GM19397 (cell line): ENCODE measurements around the gene ACOXL.

Experiments used
- ATAC-seq: cut with Tn5 transposase; IDR thresholded peaks from one replicate; pipeline ENCODE4 v1.9.1; 2021; ENCODE audit warnings: mild to moderate bottlenecking, moderate library complexity; ENCODE audit not compliant: unreplicated experiment

ACOXL gene

DNA sequence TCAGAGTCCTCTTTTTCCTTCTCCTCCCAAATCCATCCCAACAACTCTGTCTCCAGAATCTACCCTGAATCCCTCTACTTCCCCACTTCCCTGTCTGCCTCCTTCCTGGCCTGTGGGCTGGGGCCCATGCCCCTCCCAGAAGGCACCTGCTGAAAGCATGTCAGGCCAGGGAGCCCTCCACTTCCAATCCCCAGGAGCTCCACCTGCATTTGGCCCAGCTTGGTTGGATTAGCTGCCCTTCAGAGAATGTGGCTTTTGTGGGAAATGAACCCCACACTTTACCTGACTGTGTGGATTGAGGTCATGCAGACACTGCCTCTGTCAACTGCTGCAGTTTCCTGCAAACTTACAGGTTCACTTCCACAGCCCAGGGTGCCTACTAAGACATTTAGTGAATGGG is 58.5 kb downstream of the ACOXL start:
- ATAC-seq: no peak

DNA sequence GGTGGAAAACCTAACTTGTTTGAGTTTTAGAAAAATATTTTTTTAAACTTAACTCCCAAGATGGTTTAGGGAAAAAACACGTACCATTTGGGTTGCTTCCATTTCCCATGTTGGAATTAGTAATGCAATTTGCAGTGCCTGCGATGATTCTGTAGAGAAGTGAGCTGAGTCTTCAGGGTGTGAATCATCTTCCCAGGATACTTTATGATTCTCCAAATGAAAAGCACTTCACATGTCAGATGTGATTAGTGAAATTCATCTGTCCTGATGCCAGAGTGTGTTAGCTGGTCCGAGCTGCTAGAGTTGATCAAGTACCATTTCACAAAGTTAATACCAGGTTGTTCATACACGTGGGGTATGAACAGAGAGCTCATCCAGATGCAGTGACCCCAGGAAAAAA is 59.1 kb downstream of the ACOXL start:
- ATAC-seq: no peak

DNA sequence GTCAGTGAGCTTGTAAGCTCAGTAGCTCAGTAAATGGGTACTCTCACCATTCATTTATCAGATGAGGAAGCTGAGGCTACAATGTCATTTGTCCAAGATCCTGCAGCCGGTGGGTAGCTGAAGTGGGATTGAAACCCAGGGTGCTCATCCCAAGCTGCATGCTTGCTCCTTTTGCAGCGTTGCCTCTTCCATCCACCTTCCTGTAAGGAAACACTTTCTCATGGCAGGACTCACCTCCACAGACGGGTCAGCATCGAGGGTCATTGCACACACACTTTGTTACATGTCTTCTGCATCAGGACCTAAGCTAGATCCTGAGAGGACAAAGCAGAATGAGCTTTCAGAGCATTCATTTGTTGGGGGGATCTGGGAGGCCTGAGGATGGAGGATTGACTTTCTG is 60.7 kb downstream of the ACOXL start:
- ATAC-seq: no peak

DNA sequence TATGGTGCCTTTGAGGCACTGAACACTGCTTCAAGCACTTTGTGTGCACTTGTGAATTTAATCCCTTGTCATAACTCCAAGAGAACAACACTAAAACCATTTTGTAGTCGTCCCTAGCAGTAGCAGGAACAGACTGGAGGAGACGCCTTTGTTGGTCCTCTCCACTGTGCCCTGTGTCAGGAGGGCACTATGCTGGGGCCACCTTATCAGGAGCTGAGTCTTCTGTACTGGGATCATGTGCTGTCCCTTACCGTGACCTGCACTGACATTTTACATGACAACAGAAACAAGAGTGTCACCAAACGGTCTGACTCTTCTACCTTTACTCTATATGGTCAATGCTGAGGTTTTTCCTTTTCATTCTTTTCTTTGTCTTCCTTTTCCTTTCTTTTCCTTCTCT is 62.0 kb downstream of the ACOXL start:
- no peak for ATAC-seq

DNA sequence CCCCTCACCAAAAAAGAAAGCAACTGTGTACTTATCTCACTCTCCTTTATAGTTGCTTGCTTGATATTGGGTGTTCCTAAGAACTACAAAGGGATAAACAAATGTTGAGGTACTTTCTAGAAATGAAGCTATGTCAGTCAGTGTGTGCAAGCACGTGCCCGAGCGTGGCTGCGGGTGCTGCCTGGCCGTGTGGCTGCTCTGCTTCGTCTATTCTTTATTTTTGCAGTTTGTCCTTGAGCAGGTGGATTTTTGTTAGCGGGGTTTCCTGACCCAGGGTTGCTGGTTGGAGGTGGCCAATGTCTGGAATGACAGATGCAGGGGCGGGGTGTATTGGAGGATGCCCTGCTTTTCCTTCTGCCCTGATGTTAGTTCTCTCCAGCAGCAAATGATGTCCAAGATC is 62.6 kb downstream of the ACOXL start:
- ATAC-seq: no peak

DNA sequence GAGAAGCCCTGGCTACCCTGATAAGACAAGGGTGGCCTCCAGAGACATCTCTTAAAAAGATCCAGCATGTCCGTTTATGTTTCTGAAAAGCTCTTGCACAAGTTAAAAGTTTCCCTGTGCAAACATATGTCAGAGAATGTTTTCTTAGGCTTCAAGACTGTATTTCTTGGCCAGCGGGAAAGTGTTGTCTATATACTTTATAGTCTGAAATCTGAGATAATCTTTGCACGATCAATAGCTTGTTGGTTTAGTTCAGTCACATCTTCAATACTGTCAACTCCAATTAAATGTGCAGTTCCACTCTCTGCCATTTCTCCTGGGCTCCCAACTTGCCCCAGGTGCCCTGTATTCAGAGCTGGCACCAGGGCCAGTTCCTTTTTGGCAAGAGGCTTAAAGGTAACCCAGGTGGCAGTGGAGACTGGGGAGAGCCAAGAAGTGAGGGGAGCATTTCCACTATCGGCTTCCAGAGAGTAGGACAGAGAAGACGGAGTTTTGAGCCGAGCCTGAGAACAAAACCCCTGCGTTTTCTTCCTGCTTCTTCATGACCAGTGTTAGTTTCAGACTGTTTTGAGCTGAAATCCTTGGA is 64.4 kb downstream of the ACOXL start:
- no peak for ATAC-seq

DNA sequence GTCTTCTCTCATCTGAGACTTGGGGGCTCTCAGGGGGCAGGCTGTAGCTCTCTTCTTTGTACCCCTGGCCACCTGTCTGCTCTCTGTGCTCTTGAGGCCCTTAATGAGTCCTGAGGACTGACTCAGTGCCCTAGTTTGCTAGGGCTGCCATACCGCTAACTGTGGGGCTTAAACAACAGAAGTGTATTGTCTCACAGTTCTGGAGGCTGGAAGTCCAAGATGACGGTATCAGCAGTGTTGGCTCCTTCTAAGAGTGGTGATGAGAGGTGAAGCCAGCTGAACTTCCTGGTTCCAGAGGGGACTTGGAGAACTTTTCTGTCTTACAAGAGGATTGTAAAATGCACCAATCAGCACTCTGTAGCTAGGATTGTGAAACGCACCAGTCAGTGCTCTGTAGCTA is 67.0 kb downstream of the ACOXL start:
- ATAC-seq: no peak

DNA sequence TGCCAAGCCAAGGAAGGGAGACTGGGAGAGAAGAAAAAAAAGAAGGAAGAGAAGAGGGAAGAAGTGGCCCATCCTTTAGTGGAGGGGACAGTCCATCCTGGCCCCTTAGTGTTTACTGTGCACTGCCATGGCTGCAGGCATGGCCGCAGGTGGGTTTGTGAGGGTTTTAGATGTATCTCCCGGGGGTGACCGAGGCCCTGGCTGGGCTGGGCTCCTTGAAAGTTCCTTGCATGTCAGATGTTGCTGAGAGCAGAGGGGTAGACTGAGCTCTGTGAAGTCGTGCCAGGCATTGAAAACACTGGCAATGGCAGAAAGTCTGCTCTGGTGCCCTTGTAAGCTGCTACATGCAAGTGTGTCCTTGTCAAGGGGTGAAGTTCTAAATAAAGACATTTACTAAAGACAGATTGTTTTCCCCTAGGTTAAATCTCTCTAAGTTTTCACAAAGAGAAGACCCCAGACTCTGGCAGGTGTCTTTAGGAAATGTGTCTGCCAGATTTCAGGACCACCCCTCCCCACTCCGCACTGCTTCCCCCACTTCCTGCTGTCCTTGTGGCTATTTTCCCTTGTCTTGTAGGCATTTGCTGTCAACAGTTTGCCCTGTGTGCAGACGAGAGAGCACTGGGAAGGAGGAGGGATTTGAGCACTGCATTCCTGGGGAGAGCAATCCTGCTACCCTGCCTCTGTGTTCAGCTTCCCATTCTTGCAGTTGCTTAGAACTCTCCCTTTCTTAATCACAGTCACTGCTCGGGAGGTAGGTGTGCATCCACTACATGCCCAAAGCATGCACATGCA is 68.4 kb downstream of the ACOXL start:
- ATAC-seq: no peak

DNA sequence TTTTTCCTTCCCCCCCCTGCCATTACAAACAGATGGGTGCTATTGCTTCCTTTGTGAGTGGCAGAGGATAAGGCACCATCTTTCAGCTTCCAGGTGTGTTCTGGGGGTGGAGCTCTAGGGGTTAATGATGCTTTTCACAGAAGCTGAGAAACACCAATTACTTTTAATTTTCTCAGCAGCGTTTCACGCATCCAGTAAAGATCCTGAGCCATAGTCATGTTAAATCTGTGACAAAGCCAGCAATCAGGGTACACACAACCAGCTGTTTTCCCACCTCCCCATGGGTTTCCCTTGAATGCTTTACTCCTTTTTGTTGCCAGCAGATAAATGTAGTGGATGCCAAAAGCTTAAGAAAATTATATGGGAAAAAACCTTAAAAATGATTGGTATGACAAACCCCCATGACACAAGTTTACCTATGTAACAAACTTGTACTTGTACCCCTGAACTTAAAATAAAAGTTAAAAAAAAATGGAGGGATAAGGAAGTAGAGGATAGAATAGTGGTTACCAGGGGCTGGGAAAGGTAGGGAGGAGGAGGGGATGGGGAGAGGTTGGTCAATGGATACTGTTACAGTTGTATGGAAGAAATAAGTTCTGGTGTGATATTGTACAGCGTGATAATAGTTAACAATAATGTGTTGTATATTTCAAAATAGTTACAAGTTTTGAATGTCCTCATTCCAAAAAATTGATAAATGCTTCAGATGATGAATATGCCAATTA is 70.0 kb downstream of the ACOXL start:
- no peak for ATAC-seq

DNA sequence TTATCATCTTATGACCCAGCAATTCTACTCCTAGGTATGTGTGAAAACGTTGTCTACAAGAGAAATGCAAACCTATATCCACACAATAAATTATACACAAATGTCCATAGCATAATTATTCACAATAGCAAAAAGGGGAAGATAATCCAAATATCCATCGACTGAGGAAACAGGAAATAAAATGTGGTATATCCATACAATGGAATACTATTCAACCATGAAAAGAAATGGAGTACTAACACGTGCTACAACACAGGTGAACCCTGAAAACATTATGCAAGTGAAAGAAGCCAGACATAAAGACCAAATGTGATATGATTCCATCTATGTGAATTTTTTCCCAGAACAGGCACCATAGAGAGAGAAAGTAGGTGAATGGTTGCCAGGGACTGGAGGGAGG is 72.1 kb downstream of the ACOXL start:
- ATAC-seq: no peak

DNA sequence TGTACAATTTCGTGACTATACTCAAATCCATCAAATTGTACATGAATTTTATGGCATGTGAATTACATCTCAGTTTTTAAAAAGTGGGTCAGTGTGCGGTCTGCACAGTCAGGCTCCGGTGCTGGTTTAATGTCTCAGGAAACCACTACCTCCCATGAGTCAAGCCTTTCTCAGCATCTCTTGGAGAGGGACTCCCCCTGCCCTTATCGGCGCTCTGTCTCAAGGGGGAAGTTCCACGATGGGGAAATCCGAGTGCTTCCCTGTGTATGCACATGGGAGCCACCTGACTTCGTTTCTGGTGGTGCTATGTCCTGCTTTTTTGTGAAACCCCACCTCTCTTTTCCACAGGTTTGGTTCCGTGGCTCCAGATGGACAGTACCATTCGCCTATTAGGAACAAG is 72.5 kb downstream of the ACOXL start:
- no peak for ATAC-seq

DNA sequence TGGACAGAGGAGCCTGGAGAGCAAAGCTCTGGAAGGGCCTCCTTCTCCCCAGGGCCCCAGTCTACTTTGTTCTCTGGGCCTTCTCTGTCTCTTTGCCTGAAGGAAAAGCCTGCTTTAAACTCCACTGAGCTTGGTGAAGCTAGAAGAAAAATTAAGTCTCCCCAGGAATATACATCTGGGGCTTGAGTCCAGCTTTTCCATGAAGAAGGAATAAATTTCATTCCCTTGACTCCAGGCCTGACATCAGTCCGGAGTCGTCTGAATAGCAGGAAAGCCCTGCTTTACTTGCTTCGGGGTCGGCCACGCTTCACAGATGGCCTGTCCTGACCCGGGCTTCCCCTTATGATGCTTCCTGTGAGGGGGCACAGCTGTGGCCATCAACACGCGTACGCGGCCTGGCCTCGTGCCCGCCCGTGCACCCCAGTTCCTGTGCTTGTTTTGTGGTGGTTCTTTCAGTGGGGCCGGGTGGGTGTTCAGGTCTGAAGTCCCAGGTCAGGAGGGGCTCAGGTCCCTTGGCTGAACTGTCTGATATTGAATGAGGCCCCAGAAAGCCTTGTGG is 73.6 kb downstream of the ACOXL start:
- no peak for ATAC-seq

DNA sequence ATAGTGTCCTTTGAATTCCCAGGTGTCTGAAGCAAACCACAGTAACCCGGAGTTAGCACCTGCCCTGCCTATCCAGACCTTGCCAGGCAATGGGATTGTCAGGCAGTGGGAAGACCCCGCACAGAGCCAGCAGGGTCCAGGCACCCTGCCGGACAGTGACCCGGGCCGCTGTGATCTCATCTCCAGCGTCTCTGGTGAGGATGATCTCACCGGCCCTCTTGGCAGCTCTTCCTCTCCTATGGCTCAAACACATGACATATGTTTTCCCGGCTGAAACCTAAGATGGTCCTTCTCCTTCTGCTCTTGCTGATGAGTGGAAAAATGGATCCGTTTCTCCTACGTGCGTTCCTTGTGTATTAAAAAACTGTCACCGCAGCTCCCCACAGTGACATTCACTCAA is 75.1 kb downstream of the ACOXL start:
- no peak for ATAC-seq

DNA sequence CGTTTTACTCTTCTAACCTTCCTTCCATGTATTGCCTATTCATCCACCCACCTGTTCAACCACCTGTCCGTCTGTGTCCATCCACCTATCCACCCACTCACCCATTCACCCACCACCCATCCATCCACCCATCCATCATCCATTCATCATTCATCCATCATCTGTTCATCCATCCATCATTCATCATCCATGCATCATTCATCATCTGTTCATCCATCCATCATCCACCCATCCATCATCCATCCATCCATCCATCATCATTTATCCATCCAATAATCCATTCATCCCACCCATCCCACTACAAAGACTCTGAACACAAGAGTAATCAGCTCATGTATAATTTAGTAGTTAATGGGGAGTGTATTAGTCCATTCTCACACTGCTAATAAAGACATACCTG is 78.0 kb downstream of the ACOXL start:
- ATAC-seq: no peak

DNA sequence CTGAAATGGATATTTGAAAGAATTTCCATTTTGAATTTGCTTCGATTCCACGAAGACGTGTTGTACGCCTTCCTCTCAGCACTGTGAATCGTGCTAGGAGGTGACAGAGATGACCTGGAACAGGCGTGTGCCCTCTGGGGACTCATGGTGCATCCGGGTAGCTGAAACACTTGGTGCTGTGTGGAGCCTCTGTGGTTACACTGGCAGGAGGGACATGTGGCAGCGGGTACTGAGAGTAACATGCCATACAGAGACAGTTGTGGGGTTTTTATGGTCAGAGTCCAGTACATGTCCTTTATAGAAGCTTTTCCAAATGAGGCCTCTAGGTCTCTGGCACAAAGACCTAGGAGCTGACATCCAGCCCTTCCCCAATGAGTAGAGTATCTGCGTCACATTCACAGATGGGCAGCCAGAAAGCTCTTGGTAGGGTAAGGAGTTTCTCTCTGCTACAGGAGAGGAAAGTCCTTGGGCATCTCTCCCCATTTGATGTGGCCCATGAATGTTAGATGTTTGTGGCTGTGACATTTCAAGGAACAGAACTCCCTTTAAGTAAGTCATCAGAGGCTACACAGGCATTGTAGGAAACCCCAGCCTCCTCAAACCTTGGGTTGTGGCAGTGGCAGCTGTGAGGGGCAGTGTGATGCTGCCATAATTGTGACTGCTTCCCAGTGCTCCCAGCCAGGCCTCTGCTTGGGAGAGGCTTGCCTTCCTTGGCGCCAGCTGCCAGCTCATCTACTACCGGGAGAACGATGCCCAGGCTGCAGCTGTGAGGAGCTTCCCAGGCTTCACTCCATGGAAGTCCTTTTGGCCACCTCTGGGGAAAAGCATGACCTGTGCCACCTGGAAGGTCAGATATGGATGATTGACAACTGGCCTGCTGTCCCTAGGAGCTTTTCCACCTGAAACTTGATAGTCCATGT is 80.6 kb downstream of the ACOXL start:
- ATAC-seq: no peak

DNA sequence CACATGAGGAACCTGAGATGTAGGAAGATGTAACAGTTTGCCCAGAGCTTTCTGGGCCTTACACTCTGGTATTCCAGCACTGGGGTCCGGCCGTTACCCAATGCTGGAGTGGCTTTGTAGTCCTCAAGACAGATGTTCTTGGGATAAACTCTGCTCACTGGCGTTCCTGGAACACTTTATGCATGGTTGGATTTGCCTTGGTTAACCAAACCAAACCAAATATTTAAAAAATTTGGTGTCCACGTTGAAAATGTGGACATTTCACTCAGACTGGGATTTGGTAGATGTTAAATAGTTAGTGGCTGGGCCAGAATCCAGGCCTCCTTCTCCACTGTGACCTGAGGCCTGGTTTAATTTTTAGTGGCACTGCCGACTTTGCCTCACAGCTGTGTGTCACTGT is 81.5 kb downstream of the ACOXL start:
- ATAC-seq: no peak

DNA sequence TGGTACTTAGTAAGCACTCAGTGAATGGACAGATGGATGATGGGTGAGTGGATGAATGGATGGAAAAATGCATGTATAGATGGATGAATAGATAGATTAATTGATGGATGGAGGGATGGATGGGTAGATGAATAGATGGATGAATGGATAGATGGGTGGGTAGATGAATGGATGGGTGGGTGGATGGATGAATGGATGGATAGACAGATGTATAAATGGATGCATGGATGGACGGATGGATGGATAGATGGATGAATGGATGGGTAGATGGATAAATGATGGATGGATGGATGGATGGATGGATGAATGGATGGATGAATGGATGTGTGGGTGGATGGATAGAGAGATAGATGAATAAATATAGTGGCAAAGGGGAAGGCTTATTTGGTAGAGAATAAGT is 83.6 kb downstream of the ACOXL start:
- no peak for ATAC-seq

DNA sequence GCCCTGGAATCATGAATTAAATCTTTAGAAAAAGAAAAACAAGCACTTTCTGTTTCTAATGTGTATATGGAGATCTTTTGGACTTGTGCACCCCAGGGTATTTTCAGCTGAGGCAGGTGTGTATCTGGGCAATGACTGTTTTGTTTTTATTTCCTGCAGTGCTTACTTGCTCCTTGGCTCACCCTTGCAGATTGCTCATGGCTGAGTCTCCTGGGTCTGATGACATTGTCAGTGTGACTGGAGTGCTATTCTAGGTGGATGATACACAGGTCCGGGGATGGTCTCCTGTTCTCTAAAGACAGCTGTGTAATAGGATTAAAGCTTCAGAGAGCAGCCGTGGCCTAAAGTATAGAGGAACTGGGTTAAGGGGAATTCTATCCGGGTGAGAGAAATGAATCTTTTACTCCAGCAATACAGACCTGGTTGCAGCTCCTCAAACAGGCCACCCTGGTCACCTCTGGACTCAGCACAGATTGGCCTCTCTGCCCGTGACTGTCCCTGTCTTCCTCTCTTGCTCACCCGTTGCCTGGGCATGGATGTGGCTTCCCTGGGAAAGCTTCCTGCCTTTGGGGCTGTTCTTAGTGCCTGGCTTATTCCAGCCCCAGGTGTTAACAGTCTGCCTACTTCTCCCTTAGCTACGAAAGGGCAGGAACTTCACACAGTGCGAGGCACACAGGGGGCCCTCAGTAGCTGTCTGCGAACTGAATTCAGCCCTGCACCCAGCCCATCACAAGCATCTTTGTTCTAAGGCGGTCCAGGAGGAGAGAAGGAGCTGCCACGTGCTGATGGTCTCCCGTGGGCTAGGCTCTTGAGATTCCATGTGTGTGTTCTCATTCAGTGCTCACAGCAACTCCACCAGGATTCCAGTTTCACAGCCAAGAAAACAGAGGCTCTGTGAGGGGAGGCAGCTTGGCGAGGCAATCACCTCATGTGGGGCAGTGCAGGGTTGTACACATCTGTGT is 84.3 kb downstream of the ACOXL start:
- ATAC-seq: no peak

DNA sequence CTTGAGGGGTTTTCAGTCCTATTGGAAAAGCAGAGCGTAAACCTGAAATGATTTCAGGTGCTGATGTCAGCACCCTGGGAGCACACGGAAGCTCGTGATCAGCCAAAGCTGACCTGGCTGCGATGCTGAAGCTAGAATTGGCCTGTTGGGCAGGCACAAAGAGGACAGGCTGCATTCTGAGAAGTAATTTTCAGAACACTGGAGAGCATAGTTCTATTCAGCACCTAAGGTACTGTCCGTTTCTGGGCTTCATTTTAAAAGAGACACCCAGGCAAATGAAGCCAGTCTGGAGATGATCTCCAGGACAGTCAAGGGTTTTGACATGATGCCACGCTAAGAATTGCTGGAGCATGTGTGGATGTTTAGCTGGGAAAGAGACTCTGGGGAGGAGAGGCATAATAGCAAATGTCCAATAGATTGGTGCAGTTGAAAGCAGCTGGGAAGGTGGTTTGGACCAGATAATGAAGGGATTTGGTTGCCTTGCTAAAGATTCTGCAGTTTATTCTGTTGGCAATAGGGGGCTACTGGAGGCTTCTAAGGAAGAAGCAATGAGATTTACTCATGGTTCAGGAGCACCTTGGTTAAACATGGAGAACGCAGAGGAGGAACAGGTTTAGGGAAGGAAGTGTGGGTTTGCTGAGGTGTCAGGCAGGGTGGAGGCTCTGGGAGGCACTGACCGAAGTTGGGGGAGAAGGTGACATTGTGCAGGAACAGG is 86.6 kb downstream of the ACOXL start:
- no peak for ATAC-seq
